Measurements from ENCODE around the gene ENG.
"Not testable (repeated sequence)": the region's sequence is repeated elsewhere in the genome, so short reads cannot be mapped to it uniquely, and the experiment has no call there.

The ENG gene

DNA sequence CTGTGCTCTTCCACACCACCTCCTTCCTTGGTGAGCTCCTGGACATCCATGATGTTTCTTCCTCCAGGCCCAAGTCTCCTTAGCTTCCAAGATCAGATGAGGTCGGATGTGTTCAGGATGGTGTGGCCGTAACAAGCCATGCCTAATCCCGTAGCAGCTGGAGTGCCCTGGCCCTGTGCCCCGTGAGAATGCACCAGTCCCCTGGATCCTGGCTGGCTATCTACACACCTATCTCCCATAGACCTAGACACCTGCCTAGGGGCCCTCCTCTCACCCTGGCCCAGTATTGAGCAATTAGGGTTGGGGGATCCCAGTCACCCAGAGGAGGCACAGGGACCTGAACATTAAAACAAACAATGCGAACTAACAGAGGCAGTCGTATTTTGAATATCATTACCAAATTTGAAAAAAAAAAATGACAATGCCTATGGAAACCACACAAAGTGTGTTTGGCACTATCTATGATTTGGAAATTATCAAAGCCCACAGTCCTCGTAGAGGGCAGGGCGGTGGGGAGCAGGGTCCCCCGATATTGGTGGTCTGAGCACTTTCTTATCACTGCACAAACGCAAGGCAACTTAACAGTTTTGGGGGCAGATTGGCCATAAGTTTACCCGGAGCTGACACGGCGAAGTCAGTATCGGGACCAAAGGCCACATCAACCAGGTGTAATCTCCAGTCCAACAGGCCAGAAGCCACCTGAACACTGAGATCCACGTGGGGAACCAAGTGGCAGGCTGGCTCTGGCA, 13.2 kb downstream of the ENG start:
- FAIRE-seq = no peak

DNA sequence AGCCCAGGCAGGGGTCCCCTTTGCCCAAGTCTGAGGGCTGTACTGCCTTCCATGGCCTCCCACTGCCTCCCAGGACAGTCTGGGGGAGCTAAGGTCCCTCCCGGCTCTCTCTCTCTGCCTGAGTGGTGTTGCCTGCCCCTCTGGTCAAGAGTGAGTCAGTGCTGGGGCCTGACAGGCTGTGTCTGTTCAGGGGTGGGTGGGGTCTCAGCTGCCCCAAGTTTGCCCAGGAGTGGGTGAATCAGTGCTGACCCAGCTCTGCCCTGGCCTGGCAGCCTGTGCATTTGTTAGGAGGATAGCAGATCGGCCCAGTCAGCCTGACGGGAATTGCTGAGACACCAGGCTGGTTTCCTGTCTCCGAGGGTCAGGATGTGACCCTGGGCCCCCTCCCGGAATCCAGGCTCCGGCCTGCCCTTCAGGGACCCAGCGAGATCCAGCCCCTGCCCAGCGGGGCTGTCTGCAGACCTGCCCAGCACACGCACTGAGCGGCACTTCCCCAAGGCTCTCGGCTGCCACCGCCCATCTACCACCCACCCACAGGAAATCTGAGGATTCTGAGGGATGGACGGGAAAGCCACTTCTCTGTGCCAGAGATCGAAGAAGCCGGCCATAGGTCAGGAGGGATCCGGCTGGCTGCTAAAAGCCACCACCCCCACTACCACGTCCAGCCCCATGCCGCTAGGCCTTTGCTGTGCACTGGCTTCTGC, 15.9 kb downstream of the ENG start:
- no peak for FAIRE-seq

DNA sequence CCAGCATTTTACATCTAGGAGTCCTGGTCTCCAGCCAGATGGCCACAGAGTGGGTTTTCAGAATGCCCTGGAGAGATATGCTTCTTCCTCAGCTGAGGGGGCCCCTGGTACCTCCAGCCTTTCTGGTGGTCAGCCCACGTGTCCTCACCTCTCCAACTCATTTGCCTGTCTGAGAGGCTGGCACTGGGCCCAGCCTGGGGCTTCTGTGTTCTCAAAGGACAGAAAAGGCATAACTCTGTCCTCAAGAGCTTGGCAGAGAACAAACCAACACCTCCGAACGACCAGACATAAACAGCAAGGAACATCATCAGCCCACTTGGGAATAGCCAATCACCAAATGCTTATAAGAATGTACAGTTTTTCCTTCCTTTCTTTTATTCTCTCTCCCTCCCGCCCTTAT, 17.1 kb downstream of the ENG start:
- FAIRE-seq = no peak

DNA sequence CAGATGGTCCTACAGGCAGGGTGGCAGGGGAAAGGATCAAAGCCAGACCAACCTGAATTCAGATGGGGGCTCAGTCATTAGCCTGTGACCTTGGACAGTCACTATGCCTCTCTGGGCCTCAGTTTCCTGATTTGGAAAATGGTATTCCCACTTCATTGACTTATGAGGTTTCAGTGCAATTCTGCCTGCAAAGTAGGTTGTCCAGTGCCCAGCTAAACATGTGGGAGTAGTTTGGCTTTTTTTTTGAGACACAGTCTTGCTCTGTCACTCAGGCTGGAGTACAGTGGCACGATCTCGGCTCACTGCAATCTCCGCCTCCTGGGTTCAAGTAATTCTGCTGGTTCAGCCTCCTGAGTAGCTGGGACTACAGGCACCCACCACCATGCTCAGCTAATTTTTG, 17.9 kb downstream of the ENG start:
- FAIRE-seq = not testable (repeated sequence)

DNA sequence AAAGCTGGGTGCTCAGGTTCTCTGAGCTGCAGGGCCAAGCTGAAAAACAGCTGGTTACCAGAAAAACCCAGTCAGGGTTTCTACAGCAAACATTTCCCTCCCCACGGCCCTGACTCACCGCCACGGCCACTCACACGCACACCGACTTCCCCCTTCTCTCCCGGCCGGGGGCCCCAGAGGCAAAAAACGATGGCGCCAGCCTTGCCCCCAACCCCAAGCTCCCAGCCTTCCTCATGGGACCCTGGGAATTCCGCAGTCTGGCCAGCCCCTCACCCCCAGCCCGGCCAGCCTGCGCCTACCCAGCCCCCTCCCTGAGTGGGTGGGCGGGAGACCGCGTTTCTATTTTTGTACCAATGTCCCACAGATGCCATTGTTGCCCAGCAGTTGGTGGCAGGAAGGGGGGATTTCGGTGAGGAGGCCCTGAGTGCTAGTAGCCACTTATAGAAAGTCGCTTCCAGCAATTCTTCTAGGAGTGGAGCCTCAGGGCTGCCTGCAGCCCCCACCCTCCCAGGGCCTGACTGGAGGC, 18.4 kb downstream of the ENG start:
- no peak for FAIRE-seq

DNA sequence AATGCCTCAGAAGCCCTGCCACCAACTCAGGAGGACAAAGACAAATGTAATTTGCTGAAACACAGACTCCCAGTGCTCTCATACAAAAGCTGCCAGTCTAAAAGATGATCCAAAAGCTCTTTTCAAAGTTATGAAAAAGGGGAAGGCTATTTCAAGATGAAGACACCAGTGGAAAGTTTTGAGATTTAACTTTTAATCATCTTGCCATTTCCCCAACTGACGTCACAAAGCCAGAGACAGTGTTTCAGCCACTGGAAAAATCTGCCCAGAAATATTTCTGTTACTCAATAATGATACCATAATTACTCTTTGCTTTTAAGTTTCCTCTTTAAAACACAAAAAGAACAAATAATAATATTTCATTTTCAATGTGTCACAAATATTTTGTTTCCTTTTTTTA, 20.9 kb downstream of the ENG start:
- peak; percentile 39 for FAIRE-seq

DNA sequence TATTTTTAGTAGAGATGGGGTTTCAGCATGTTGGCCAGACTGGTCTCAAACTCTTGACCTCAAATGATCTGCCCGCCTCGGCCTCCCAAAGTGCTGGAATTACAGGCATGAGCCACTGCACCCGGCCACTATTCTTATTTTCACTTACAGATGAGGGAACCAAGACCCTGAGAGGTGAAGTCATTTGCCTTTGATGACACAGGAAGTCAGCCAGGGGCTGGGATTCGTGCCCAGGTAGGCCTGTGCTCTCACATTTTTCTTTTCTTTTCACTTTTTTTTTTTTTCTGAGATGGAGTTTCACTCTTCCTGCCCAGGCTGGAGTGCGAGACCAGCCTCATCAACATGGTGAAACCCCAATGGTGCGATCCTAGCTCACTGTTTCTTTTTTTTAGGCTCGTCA, 22.2 kb downstream of the ENG start:
- FAIRE-seq = no peak

DNA sequence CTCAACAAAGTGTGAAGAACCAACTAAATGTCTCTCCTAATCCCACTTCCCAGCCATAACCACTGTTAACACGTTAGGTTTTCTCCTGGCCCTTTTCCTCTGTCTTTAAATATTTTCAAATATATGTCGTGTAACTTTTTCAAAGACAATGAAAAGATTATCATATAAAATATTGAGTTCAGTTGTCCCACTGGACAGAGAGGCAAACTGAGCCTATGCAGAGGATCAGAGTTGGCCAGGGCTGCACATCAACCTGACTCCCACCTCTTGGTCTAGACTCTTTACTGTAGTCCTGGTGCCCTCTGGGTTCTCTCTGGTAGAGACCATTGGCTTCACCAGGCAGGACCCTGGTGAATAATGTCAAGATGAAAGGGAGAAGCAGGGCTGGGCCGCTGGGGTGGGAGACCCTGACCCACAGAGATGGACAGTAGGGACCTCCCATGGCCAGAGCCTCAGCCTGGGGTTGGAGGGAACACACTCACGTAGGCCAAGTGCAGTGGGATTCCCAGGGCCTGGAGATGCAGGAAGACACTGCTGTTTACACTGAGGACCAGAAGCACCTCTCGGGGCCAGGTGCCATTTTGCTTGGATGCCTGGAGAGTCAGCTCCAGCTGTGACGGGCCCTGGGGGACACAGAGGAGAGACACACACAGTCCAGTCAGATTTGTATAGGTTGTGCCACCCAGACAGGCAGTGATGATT, 25.1 kb downstream of the ENG start:
- FAIRE-seq = no peak

DNA sequence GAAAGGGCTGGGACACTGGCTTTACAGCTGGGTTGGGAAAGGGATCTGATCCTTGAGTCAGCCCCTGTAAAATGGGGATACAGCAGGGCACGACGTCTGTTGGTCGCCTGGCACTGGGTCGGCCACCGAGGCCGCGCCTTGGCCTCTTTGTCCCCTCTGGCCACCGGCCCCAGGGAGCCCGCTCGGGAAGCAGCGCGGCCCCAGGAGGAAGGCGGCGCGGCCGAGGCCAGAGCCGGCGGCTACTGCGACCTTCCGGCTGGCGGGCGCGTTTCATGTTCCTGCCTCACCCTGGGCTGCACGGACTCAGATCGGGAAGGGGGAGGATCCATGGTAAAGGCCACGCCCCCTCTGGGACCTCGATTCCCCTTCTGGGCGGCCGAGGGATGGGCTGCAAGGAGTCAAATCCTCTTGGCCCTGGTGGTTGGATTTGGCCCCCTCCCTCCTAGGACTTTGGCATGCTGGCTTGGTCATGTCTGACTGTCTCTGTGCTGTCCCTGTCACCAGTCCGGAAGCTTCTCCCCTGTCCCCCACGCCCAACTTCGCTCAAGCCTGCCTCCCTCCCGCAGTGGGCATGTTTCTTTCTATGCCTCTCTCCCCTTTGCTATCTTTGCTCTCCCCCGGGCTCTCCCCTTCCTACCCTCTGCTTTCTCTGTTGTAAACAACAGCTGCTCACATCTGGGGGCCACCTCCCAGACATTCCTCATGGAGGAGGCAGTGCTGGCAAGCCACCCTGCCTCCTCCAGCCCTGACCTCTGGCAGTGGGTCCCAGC, 26.0 kb downstream of the ENG start:
- FAIRE-seq = no peak

DNA sequence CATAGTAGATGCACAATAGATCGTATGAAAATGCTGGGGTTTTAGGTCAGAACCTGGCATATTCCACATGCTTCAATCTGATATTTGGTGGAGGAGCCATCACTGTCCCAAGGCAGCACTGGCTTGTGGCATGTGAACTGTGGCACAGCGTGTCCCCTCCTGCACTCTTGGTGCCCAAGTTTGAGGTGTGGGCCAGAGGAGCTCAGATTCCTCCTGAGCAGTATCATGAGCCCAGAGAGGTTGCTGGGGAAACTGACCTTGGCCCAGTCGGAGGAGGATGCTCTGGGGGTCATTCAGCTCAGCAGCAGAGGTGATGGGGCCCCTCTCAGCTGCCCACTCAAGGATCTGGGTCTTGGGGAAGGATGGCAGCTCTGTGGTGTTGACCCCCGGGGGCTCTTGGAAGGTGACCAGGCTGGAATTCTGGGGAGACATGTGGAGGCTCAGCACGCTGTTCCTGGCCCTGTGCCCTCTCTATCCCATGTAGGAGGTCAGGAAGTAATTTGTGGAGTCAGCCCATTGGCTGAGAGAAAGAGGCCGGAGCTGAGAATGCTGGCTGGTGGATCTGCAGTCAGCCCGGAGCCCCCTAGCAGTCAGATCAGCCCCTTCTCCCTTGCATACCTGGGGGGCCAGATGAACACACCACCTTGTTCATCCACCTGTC, 28.1 kb downstream of the ENG start:
- FAIRE-seq = no peak

DNA sequence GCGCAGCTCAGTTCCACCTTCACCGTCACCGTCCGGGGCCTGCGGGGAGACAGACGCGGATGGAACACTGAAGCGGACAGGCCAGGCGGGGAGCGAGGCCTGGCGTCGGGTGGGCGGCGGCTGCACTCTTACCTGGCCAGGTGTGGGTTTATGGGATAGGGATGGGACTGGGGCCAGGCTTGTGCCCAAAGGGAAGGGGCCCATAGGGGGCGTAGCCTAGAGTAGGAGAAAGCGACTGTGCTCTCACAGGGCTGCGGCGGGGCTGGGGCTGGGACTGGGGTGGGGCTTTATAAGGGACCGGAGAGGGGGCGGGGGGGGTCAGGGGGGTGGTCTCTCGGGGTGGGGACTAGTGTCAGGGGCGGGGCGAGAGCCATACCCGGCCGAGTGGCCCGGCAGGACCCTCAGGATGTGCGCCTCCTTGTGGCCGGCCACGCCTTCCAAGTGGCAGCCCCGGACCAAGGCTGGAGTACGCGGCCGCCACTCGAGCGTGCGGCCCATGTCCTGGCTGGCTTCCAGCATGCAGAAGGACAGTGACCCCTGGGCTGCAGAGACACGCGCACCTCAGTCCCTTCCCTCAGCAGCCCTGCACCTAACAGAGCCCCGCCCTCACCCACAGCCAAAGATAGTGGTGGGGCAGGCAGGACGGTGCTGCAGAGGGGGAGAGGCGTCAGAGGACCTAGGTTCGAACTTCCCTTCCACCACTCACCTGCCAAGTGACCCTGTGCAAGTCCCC, 29.0 kb downstream of the ENG start:
- FAIRE-seq = no peak

DNA sequence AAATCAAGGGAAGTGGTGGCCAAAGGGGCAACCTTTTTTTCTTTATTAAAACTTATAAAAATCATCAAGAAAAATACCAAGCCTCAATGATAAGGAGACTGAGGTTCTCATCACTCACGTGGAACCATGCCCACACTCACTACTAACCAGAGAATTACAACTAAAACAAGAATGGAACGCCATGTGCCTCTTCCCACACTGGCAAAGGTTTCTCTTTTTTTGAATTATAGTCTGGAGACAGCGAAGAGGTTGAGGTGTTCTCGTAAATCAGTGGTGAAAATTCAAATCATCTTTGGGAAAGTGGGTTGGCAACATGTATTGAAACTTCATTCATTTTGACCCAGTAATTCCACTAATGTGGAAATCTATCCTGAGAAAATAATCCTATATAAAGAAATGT, 32.4 kb downstream of the ENG start:
- FAIRE-seq = no peak

DNA sequence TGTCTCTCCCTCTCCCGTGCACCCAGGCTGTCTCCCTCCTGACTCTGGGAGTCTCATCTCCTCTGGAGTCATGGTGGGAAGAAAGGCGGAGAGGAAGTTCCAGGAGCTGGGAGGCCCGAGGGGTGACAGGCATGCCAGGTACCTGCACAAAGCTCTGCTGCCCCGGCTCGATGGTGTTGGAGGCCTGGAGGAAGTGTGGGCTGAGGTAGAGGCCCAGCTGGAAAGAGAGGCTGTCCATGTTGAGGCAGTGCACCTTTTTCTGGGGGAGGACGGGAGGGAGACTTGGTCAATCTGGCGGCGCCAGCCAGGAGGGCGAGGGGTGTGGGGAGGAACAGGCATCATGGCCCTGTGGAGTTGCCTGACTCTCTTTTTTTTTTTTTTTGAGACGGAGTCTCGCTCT, 35.9 kb downstream of the ENG start:
- FAIRE-seq = no peak

DNA sequence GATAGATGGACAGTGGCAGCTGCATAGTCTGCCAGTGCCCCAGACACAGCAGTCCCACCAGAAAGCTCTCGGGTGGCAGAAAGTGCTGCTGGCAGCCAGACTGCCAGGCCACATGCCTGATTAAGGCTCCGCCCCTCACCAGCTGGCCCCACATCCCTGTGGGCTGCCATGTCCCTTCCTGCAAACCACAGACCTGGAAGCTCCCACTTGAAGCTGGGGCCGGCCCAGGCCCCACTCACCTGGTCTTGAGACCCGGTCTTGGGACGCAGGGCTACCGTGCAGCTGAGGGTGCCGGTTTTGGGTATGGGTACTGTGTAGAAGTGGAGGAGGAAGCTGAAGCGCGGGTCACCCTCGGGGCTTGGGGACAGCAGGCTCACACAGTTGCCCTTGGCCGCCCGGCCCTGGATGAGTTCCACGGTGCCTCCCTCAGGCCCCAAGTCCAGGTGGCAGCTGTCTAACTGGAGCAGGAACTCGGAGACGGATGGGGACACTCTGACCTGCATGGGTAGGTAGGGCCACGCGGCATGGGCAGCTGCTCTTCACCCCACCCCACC, 36.5 kb downstream of the ENG start:
- no peak for FAIRE-seq

DNA sequence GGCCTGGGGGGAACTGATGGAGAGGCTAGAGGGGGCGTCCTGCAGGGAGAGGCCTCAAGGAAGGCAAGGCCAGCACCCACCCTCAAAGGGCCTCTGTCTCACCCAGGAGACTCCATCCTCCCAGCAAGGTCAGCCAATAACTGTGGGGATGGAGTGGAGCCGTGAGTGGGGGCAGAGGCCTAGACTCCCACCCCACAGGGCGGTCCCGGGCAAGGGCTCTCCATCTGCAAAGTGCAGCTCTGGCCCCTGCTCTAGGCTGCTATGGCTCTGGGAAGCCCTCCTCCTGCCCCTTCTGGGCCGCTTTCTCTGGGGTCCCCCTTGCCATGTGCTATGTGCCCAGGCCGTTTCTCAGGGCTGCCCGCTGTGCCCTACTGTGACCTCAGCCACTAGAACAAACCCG, 37.7 kb downstream of the ENG start:
- no peak for FAIRE-seq

DNA sequence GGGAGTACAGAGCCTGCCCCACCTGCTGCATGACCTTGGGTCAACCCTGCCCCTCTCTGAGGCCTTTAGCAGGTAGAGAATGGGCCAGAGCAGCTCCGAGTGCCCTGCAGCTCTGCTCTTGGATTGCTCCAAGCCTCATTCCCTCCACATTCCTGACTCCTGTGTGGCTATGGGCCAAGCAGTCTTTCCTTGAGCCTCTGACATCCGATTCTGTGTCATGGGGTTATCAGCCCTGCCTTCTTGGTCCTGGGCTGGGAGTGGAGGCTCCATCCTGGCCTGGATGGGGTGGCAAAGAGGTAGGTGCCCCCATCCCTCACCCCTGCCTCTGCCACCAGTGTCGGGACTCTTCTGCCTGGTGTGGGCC, 38.1 kb downstream of the ENG start:
- no peak for FAIRE-seq

DNA sequence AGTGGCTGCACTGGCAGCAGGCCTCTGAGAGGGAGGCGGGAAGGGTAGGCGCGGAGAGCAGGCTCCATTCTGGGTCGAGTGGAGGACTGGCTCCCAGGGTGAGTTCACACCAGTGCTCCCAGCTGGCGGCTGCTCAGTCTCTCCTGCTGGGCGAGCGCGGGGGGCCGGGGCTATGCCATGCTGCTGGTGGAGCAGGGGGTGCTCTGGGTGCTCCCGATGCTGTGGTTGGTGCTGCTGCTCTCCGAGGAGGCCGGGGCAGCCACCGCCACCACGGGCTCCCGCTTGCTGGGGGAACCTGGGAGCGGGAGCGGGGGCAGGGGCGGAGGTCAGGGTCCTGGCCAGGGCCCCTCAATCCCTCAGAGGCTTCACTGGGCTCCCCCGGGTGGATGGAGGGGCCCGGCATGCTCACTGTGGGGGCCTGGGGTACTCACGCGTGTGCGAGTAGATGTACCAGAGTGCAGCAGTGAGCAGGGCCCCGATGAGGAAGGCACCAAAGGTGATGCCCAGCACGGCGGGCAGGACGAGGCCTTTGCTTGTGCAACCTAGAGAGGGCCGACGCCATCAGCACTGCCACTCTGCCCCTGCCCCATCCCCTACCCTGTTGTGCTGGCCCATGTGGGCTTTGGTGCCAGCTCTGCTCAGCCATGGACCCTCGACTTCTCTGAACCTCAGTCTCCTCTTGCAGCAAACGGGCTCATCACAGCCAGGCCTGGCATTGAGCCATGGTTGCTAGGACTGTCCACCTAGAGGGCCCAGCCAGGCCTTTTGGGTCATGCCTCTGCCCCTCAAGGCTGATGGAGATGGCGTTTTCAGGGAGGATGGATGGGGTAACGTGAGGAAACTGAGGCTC, 38.7 kb downstream of the ENG start:
- FAIRE-seq = no peak

DNA sequence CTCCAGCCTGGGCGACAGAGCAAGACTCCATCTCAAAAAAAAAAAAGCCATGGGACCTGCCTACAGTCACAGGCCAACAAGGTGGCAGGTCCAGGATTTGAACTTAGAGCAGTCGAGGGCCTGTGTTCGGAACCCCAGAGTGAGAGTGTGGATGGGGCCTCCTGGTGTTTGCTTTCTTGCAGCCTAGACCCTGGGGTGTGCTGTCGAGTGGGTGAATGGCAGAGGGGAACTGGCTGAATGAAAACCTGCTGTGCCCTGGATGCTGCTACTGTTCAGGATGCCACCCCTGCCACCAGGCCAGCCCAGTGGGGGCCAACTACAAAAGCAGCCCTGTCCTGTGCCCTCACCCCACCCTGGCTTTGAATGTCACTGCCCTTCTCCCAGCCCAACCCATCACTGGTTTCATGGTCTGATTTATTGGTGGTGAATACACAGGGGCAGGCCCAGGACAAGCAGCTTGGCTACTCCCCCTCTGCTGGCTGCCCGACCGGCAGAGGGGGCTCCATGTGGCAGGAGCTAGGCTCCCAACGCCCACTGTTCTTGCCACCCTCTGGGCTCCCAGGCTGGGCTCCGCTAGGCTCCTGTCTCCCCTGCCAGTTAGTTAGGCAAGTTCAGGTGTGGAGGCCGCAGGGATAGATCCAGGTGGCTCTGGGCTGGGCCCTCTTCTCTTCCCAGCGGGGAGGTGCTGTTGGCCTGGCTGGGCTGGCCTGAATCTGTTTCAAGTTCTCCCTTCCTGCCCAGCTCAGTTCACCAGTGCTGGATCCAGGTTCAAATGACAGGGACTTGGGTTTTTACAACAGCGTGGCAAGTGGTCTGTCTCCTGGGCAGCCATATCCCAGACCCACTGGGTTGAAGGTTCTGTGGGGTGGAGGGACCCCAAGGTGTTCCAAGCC, 39.6 kb downstream of the ENG start:
- FAIRE-seq = no peak

DNA sequence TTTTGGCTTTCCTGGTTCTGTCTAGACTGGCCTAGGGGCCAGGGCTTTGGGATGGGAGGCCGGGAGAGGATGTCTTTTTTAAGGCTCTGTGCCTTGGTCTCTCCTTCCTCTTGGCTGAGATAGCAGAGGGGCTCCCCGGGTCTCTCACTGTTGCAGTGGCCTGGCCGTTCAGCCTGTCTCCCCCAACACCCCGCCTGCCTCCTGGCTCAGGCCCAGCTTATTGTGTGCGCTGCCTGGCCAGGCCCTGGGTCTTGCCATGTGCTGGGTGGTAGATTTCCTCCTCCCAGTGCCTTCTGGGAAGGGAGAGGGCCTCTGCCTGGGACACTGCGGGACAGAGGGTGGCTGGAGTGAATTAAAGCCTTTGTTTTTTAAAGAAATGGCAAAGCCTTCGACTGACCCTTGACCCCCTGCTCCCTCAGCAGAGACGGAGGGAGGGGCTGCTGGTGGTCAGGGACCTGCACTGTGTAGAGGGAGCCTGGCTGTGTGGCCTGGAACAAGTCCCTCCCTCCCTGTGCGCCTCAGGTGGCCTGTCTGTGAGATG, 40.7 kb downstream of the ENG start:
- FAIRE-seq = no peak
